C4-2B (cell line): ENCODE results near the gene H6PD.

Source experiments
- ZFX ChIP-seq: fragments of 450-650 bp; IDR thresholded peaks from 2 replicates; pipeline ENCODE4 v1.6.1; 2017
- TF ChIP-seq, protein P1 (sequence below): fragments of 450-650 bp; conservative IDR thresholded peaks from 2 replicates; pipeline ENCODE4 v1.5.1; 2017; ENCODE audit warnings: mild to moderate bottlenecking

DNA sequence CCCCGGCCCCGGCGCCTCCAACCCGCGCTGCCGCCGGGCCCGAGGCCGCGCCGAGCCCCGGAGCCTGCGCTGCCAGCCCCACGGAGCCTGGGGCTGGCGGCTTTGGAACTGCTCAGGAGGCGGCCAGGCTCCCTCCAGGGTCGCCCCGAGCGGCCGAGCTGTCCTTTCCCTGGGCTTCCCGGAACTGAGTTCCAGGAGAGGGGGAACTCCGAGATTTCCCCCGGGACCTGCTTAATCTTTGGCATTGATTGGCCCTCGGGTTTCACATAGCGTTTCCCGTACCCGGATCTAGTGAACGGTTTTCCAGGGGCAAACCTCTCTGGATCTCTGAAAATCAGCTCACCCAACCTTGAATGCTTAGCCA lies 504 bp downstream of the H6PD start:
- TF ChIP-seq, protein P1, sequence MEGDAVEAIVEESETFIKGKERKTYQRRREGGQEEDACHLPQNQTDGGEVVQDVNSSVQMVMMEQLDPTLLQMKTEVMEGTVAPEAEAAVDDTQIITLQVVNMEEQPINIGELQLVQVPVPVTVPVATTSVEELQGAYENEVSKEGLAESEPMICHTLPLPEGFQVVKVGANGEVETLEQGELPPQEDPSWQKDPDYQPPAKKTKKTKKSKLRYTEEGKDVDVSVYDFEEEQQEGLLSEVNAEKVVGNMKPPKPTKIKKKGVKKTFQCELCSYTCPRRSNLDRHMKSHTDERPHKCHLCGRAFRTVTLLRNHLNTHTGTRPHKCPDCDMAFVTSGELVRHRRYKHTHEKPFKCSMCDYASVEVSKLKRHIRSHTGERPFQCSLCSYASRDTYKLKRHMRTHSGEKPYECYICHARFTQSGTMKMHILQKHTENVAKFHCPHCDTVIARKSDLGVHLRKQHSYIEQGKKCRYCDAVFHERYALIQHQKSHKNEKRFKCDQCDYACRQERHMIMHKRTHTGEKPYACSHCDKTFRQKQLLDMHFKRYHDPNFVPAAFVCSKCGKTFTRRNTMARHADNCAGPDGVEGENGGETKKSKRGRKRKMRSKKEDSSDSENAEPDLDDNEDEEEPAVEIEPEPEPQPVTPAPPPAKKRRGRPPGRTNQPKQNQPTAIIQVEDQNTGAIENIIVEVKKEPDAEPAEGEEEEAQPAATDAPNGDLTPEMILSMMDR, result no peak
- TF ChIP-seq ZFX, result peak; percentile 97
